ENCODE data around the gene LBP.

DNA sequence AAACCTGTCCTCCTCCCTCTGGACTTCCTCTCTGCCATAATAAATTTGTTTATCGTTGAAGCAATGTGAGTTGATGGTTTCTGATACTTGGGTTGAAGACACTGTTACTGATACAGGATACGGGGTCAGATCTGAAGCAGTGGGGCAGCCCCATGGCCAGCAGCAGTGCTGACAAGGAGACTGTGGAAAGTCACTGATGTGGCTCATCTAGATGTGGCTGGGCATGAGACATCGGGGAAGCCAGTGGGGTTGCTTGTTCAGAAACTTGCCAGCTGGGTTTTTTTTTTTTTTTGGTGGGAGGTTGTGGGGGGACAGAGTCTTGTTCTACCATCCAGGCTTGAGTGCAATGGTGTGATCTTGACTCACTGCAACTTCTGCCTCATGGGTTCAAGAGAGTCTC, 45.0 kb upstream of the LBP start:
- no peak for TF ChIP-seq EZH2 (IDR thresholded peaks at IDR 0.05; ENCODE audit: borderline replicate concordance, low read length)
- TF ChIP-seq, protein P1, sequence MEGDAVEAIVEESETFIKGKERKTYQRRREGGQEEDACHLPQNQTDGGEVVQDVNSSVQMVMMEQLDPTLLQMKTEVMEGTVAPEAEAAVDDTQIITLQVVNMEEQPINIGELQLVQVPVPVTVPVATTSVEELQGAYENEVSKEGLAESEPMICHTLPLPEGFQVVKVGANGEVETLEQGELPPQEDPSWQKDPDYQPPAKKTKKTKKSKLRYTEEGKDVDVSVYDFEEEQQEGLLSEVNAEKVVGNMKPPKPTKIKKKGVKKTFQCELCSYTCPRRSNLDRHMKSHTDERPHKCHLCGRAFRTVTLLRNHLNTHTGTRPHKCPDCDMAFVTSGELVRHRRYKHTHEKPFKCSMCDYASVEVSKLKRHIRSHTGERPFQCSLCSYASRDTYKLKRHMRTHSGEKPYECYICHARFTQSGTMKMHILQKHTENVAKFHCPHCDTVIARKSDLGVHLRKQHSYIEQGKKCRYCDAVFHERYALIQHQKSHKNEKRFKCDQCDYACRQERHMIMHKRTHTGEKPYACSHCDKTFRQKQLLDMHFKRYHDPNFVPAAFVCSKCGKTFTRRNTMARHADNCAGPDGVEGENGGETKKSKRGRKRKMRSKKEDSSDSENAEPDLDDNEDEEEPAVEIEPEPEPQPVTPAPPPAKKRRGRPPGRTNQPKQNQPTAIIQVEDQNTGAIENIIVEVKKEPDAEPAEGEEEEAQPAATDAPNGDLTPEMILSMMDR (conservative IDR thresholded peaks at IDR 0.05 in 1 of 2, IDR thresholded peaks at IDR 0.05 in 1 of 2; ENCODE audit: extremely low read depth in 1 of 2, insufficient read depth in 1 of 2, low read depth in 1 of 2, low read length in 2 of 2), result no peak
